Keratinocyte (primary cell): ENCODE data around the gene RFX6.

ENCODE experiments used
- CTCF ChIP-seq, 3 experiments: IDR thresholded peaks in 1 of 3; conservative IDR thresholded peaks in 1 of 3; optimal IDR thresholded peaks in 1 of 3; 2 replicates in 2 of 3; 3 replicates in 1 of 3; pipeline versions ENCODE3 to v1.5.1; 2011; ENCODE audit warnings: low read length in 3 of 3, mild to moderate bottlenecking in 3 of 3, moderate library complexity in 2 of 3, control low read depth in 1 of 3, inconsistent platforms in 1 of 3; ENCODE audit not compliant: insufficient read depth in 2 of 3; ENCODE audit errors: extremely low read depth in 1 of 3
- EZH2 ChIP-seq: IDR thresholded peaks from one replicate; pipeline ENCODE4 v1.6.1; 2012; ENCODE audit warnings: inconsistent platforms, mild to moderate bottlenecking, low read length, moderate library complexity

DNA sequence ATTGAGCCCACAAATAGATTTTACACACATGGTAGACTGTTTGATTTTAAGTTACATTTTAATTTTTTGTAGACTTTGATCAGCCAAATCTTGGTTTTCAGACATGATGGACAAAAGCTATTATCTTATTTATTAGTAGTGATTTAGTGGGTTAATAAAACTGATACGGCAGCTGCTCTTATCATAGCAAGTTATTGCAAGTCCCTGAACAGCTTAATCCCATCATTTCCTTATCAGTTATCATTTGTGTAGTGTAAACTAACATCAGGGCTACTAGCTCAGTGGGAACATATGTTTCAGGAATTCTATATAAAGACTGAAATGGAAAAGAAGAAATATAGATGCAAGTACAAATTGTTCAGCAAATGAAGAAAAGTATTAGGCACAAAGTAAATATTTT is 10.9 kb downstream of the RFX6 start:
- no peak for TF ChIP-seq CTCF (optimal IDR thresholded peaks at IDR 0.05 in 1 of 3, IDR thresholded peaks at IDR 0.05 in 1 of 3, conservative IDR thresholded peaks at IDR 0.05 in 1 of 3; ENCODE audit: extremely low read depth in 1 of 3, insufficient read depth in 2 of 3, low read length in 3 of 3)
- no peak for TF ChIP-seq EZH2
